HG03097 (cell line): ENCODE results near the gene TAF10.

Experiments
- ATAC-seq: cut with Tn5 transposase; IDR thresholded peaks from one replicate; pipeline ENCODE4 v1.9.1; 2021; ENCODE audit not compliant: unreplicated experiment, low FRiP score

The TAF10 gene

GRCh38 chr11:6586434-6587359, 25.3 kb downstream of the TAF10 start:
- no peak for ATAC-seq

DNA sequence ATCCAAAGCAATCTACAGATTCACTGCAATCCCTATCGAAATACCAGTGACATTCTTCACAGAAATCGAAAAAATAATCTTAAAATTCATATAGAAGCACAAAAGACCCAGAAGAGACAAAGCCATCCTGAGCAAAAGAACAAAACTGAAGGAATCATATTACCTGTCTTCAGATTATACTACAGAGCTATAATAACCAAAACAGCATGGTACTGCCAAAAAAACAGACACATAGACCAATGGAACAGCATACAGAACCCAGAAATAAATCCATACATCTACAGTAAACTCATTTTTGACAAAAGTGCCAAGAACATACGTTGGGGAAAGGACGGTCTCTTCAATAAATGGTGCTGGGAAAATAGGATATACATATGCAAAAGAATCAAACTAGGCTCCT, 27.5 kb downstream of the TAF10 start:
- no peak for ATAC-seq

GRCh38 chr11:6583584-6583983, 28.4 kb downstream of the TAF10 start:
- no peak for ATAC-seq

GRCh38 chr11:6579681-6580080, 32.3 kb downstream of the TAF10 start:
- ATAC-seq, result no peak

DNA sequence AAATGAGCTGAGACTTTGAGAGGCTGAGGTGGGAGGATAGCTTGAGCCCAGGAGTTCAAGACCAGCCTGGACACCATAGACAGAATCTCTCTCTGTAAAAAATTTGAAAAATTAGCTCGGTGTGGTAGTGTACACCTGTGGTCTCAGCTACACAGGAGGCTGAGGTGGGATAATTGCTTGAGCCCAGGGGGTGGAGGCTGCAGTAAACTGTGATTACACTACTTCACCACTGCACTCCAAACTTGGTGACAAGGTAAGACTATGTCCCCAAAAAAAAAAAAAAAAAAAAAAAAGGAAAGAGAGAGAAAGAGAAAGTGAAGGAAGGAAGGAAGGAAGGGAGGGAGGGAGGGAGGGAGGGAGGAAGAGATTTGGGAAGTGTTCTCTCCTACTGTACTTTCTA, 33.9 kb downstream of the TAF10 start:
- ATAC-seq, result no peak

DNA sequence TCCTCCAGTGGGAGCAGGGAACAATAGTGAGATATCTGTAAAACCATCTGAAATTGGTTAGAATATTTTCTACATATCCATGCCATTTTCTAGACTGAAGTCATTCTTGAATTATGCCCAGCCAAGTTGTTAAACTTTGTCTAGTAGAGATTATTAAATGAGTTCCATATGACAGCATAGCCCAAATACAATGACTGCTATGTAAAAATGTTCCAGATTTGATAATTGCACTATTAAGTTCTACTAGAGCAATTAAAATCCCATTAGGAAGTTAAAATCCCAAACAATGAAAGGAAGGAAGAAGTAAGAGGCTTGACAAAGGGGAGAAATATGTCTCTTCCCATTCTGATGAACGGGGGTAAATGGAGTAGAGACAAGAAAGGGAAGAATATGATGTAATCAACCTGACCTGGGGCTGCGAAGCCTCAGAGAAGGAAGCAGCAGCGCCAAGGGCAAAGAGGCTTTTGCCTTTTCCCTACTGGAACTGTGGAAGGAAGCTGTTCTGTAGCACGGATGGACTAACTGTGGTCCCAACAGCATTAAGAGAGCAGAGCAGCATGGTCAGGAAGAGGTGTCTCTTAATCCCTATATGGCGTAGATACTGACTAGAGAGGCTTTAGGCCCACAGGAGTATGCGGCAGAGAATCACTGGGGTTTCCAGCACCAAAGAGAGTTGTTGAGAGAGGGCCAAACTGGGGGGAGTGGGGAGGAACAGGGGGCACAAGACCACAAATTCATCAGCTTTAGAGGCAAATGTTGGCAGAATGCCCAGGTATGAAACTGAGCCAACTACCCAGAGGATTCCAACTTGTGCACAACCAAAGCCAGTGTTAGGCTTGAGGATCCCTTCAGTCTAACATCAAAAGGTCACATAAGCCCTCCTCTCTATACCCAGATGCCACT, 35.3 kb downstream of the TAF10 start:
- no peak for ATAC-seq

DNA sequence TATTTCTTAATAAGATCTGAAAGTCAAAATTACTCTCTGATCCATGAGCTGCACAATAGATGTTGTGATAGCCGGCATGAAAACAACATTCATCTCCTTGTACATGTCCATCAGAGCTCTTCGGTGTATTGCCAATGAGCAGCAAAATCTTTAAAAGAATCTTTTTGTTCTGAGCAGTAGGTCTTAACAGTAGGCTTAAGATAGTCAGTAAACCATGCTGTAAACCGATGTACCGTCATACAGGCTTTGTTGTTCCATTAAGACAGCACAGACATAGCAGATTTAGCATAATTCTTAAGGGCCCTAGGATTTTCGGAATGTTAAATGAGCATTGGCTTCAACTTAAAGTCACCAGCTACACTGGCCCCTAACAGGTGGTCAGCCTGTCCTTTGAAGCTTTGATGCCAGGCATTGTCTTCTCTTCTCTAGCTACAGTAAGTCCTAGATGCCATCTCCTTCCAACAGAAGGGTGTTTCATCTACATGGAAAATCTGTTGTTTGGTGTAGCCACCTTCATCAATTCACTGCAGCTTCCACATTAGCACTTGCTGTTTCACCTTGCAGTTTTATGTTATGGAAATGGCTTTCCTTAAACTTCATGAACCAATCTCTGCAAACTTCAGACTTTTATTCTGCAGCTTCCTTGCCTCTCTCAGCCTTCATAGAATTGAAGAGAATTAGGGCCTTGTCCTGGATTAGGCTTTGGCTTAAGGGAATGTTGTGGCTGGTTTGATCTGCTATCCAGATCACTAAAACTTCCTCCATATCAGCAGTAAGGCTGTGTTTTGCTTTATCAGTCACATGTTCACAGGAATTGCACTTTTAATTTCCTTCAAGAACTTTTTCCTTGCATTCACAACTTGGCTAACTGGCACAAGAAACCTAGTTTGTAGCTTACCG, 37.0 kb downstream of the TAF10 start:
- ATAC-seq, result no peak

GRCh38 chr11:6572215-6572614, 39.8 kb downstream of the TAF10 start:
- ATAC-seq, result no peak

DNA sequence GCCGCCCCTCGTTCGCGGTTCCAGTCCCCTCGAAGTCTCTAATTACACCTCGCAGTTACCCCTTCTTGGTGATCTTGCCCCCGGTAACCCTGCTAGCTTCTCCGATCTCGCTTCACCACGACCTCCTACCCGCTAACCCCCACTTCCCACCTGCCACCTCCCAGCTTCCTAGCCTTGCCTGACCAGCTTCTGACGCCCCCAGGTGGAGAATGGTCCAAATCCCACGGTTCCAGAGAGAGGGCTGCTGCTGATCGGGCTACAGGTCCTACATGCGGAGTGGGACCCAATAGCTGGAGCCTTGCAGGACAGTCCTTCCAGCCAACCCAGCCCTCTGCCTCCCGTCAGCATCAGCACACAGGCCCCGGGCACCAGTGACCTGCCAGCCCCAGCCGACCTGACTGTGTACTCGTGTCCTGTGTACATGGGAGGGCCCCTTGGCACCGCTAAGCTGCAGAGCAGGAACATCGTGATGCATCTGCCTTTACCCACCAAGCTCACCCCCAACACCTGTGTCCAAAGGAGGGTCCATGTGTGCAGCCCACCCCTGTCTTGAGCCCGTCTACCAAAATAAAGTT, 40.5 kb downstream of the TAF10 start:
- ATAC-seq, result no peak

DNA sequence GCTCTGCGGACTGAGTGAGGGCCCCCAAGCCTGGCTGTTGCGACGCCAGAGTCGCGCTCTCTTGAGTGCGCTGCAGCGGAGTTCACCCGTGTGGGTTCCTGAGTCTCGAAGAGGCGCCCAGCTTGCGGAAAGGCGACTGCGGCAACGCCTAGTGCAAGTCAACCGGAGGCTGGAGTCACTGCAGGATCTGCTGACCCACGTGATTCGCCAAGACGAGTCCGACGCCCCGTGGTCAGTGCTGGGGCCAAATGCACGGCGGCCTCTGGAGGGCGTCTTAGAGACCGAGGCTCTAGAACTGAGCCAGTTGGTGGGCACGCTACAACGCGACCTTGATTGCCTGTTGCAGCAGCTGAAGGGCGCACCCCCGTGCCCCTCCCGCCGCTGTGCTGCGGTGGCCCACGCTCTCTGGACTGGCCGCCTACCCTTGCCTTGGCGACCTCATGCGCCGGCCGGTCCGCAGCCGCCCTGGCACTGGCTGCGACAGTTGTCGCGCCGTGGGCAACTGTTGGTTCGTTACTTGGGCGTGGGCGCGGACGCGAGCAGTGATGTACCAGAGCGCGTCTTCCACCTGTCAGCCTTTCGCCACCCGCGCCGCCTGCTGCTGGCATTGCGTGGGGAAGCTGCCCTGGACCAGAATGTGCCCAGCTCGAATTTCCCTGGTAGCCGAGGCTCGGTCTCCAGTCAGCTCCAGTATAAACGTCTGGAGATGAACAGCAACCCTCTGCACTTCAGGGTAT, 41.2 kb downstream of the TAF10 start:
- ATAC-seq, result no peak

DNA sequence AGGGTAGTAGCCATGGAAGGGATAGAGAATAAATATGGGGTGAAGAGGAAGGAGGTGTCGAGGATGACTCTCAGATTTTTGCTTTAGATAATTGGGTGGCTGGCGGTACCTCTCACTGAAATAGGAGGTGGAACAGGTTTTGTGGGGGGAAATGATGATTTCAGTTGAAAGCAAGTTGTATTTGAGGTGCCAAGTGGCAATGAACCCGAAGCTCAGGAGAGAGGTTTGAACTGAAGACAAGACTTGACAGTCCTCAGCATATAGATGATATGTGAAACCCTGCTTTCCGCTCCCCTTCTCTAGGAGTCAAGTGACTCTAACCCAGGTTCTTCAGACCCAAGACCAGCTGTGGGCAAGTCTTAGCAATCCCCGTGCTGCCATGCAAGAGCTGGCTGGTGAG, 42.3 kb downstream of the TAF10 start:
- ATAC-seq, result no peak

GRCh38 chr11:6568191-6568918, 43.7 kb downstream of the TAF10 start:
- ATAC-seq, result no peak

GRCh38 chr11:6567371-6567745, 44.7 kb downstream of the TAF10 start:
- ATAC-seq, result no peak

GRCh38 chr11:6566704-6567370, 45.2 kb downstream of the TAF10 start:
- ATAC-seq, result no peak

DNA sequence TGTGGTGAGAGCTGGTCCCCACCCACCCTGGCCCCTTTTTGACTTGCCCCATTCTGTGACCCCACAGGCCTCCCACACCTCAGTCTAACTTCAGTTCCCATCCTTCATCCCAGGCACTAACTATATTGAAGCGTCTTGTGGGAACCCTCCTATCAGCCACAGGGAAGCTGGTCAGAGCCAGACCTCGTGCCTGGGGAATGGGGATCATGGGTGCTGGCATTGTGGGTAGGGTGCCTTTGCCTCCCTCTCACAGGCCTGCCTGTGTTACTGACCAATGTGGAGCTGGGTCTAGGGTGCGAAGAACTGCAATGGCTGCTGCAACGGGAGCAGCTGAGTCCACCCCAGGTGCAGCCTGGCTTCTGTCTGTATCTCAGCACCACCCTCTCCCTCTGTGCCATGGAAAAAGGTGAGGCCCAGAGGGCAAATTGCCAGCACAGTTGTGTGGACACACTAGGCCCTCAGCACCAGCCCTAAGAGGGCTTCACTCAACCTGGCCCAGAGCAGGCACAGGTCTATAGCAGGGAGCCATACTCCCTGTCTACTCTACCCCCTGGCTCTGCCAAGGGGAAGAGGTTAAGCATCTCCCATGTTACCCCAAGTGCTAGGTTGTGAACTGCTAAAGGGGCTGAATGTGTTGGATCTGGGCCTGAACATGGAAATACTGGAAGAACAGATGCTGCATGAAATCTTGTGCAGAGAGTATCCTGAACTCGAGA, 45.9 kb downstream of the TAF10 start:
- ATAC-seq, result no peak

DNA sequence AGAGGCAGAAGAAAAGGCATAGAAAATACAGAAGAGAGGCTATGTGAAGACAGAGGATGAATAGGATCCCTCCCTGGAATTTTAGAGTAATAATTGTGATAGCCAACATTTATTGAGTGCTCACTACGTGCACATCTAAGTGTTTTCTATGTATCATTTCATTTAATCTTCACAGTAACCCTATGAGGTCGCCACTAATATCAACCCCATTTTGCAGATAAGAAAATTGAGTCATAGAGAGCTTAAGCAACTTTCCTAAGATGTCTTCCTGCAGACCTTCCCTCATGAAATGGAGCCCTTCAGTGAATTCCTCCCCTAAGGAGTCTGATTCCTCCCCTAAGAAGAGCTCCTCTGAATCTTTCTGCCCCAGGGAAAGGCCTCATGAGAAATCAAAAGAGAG, 46.7 kb downstream of the TAF10 start:
- ATAC-seq, result no peak

- no peak for ATAC-seq
Observed at GRCh38 chr11:6563667-6564066, 48.3 kb downstream of the TAF10 start.

- ATAC-seq, result no peak
Observed at GRCh38 chr11:6563121-6563619, 48.8 kb downstream of the TAF10 start.
